Right lobe of liver (tissue), 6 donors: ENCODE measurements around the gene GMDS. TPM values are rescaled to one million over a fixed set of nuclear protein-coding genes. Genes with fewer than 3 reads are reported as not detected.

Experiments
- ATAC-seq, 4 donors: fragments of 200-7000 bp; cut with Tn5 transposase; one replicate each; pipeline ENCODE4 v1.9.1; 2020; ENCODE audit warnings: mild to moderate bottlenecking in 4 of 4, moderate library complexity in 4 of 4
- DNase-seq, 3 donors: peaks; one replicate each; pipeline ENCODE4 v3.0.0-alpha.2; 2020
- H3K27ac ChIP-seq, 3 donors: fragments of 200-600 bp; one replicate each; pipeline ENCODE4 v1.8.0; 2022
- H3K27me3 ChIP-seq, 2 donors: fragments of 200-600 bp; one replicate each; pipeline ENCODE4 v1.8.0; 2022
- H3K36me3 ChIP-seq, 4 donors: fragments of 200-600 bp; sonication (generic) in 1 of 4; one replicate each; pipeline versions ENCODE4 v1.5.1 to v1.8.0; 2017 to 2022; ENCODE audit warnings: control low read depth in 1 of 4
- H3K4me1 ChIP-seq, 4 donors: fragments of 200-600 bp; sonication (generic) in 1 of 4; one replicate each; pipeline versions ENCODE4 v1.5.1 to v1.8.0; 2017 to 2022; ENCODE audit warnings: control low read depth in 1 of 4
- H3K4me3 ChIP-seq, 3 donors: fragments of 200-600 bp; one replicate each; pipeline ENCODE4 v1.8.0; 2022
- H3K9me3 ChIP-seq, 4 donors: fragments of 200-600 bp; sonication (generic) in 1 of 4; one replicate each; pipeline versions ENCODE4 v1.5.1 to v1.8.0; 2017 to 2022; ENCODE audit warnings: control low read depth in 1 of 4
- POLR2A ChIP-seq: fragments of 450-650 bp; IDR thresholded peaks from one replicate; pipeline ENCODE4 v1.6.1; 2017; ENCODE audit warnings: antibody characterized with exemption, mild to moderate bottlenecking
- WGBS: methylation state at CpG from one replicate; pipeline ENCODE4 v1.1.6; 2018; ENCODE audit warnings: low coverage, low lambda C conversion rate; ENCODE audit not compliant: insufficient coverage; ENCODE audit errors: missing lambda C conversion rate; 5-methylcytosine and 5-hydroxymethylcytosine counted together
- intact Hi-C, 2 donors: fragments of 100-400 bp; cut with DNase I; formaldehyde crosslinking; loops; one replicate each; pipeline versions ENCODE4 v1.11.2 to v1.14.1; 2022
- total RNA-seq, 6 experiments: library from RNA; depleted of rRNA in 2 of 6; stranded (reverse); fragments of >200 nt in 2 of 6; fragmentation: NEBNext Ultra II Directional in 3 of 6; extraction: Animal tissue kit (Norgen Biotek cat#: 25700) in 3 of 6; gene quantifications; one replicate each; pipeline versions ENCODE4 v1.1.0 to v1.2.4, GENCODE V29; 2016 to 2023
- TF ChIP-seq, protein P1 (sequence below), 4 donors: fragments of 200-600 bp in 3 of 4; fragments of 450-650 bp in 1 of 4; IDR thresholded peaks; one replicate each; pipeline versions ENCODE4 v1.5.1 to v1.8.0; 2016 to 2022; ENCODE audit warnings: antibody characterized with exemption in 4 of 4, mild to moderate bottlenecking in 2 of 4
- donor health status: DM: no; HTN: yes; CAD: no.
- donor health status: DM: no; HTN: no; CAD: no.
- donor health status: DM: no; HTN: no; CAD: no.
- donor health status: DM: no; HTN: yes; CAD: no.
- donor health status: DM: no; HTN: yes; CAD: no.

Gene GMDS
- total RNA-seq, 6 experiments from 2014 or later, result 15.9 to 34.4 (median 23.4) TPM

DNA sequence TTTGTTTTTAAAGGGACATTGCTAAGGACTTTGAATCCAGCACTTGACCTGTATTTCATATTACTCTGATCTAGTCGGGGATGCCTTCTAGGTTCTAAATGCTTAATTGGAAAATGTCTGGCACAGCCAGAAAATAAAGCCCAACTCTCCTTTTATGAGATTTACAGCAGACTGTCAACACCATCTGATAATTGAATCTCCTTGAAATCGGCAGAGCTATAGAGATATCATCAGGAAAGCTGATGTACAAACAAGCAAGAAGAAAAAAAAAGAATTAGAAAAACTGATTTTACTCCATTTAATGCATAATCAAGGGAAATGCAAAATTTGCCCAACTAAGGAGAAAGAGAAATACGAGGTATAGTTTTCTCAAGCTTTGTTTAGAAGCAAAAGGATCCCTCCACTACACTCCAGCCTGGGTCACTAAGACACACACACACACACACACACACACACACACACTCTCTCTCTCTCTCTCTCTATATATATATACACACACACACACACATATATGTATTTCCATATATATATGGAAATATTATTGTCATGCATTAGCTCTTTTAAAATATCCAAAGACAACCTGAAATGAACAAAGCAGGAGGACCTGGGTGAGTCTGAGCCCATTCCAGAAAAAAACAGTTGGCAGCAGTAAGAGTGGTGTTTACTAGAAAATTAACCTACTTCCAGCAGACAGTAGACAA is 645.2 kb downstream of the GMDS start:
- Histone ChIP-seq H3K27me3 (peaks cover 7 to 34% of the 10 kb centered on the region in 2 donors), H3K36me3 (no peaks in the 10 kb centered on the region), H3K9me3 (no peaks in the 10 kb centered on the region), H3K4me1 (peaks cover 0 to 12% (median 4%) of the 10 kb centered on the region in 4 donors), H3K27ac (no peak overlapping the region), H3K4me3 (no peak overlapping the region)
- 39% methylated on average over 3 of the region's 3 CpGs for WGBS
- intact Hi-C loops, result loop anchor here (10.0 kb wide), 4 partner anchors 505 to 1035 kb away; no protein-coding TSS in a partner anchor
- DNase-seq (no peak), ATAC-seq (no peak)
- TF ChIP-seq, protein P1, sequence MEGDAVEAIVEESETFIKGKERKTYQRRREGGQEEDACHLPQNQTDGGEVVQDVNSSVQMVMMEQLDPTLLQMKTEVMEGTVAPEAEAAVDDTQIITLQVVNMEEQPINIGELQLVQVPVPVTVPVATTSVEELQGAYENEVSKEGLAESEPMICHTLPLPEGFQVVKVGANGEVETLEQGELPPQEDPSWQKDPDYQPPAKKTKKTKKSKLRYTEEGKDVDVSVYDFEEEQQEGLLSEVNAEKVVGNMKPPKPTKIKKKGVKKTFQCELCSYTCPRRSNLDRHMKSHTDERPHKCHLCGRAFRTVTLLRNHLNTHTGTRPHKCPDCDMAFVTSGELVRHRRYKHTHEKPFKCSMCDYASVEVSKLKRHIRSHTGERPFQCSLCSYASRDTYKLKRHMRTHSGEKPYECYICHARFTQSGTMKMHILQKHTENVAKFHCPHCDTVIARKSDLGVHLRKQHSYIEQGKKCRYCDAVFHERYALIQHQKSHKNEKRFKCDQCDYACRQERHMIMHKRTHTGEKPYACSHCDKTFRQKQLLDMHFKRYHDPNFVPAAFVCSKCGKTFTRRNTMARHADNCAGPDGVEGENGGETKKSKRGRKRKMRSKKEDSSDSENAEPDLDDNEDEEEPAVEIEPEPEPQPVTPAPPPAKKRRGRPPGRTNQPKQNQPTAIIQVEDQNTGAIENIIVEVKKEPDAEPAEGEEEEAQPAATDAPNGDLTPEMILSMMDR (IDR thresholded peaks at IDR 0.05), result no peak
- no peak for TF ChIP-seq POLR2A

DNA sequence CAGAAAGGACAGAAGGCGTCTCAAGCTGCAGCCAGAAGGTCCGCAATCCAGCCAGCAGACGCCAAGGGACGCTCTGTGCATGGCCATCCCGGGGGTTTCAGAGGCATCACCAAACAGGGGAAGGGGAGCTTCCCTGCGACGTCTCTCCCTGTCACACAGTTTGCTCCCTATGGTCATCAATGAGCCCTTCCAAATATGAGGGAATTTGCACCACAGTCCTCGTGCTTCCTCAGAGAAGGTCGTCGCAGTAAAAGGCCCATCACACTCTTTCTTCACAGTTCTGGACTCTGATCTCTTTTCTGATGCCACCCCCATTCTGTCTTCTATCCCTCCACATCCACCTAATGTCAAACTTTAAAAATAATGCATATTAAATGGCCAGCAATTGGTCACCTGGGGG is 645.9 kb downstream of the GMDS start:
- H3K4me3 ChIP-seq, result no peak overlapping the region
- no peaks in the 10 kb centered on the region for H3K9me3 ChIP-seq
- TF ChIP-seq, protein P1 (IDR thresholded peaks at IDR 0.05), result no peak
- TF ChIP-seq POLR2A, result no peak
- peaks cover 0 to 28% of the 10 kb centered on the region in 2 donors for H3K27me3 ChIP-seq
- H3K36me3 ChIP-seq, result no peaks in the 10 kb centered on the region
- ATAC-seq (no peak), DNase-seq (no peak)
- H3K4me1 ChIP-seq, result peaks cover 0 to 5% (median under 1%) of the 10 kb centered on the region in 4 donors
- 67% methylated on average over 1 of the region's 10 CpGs for WGBS
- no peak overlapping the region for H3K27ac ChIP-seq
- intact Hi-C loops, result no loop called here

DNA sequence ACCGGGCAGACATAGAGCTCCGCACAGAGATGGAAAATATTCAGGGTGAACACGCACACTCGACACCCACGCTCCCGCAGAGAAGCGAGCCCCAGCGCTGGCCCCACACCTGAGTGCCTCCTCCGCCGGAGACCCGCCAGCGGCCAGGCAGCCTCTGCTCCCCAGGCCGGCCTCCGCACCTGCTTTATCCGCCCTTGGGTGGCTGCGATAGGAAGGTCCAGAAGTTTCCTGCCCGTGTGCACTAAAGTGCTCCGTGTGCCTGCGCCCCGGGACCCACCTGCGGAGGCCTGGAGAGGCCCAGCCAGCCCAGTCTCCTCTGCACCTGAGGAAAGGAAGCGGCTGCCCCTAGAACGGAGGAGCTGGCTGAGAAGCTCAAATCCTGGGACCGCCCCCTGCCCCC is 646.5 kb downstream of the GMDS start:
- ATAC-seq (no peak), DNase-seq (no peak)
- no peak overlapping the region for H3K4me3 ChIP-seq
- H3K27ac ChIP-seq, result no peak overlapping the region
- H3K36me3 ChIP-seq, result no peaks in the 10 kb centered on the region
- WGBS, result 93% methylated on average over 8 of the region's 24 CpGs
- intact Hi-C loops, result no loop called here
- no peaks in the 10 kb centered on the region for H3K9me3 ChIP-seq
- TF ChIP-seq, protein P1 (IDR thresholded peaks at IDR 0.05), result no peak
- no peak for TF ChIP-seq POLR2A
- H3K27me3 ChIP-seq, result peaks cover 0 to 24% of the 10 kb centered on the region in 2 donors
- no peaks in the 10 kb centered on the region for H3K4me1 ChIP-seq

DNA sequence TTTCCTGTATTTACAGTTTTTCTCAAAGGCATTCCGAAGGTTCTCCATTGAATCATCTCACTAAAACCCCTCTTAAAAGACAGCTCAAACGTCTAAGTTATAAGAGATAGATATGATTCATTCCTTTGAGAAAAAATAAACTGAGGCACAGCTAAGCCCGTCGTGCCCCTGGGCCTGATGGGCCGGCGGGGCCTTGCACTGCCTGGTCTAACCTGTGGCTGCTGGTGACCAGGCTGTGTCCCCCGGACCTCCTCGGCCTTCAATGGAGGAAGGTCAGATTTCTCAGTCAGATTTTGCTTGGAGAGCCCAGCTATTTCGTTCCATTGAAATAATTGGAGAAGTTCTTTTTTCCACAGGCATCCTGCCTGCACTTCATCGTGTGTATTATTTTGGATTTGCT is 647.0 kb downstream of the GMDS start:
- WGBS, result 63% methylated on average over 7 of the region's 10 CpGs
- no peaks in the 10 kb centered on the region for H3K4me1 ChIP-seq
- H3K27ac ChIP-seq, result no peak overlapping the region
- H3K9me3 ChIP-seq, result no peaks in the 10 kb centered on the region
- TF ChIP-seq POLR2A, result no peak
- TF ChIP-seq, protein P1 (IDR thresholded peaks at IDR 0.05), result no peak
- ATAC-seq (no peak), DNase-seq (no peak)
- peaks cover 0 to 24% of the 10 kb centered on the region in 2 donors for H3K27me3 ChIP-seq
- no peaks in the 10 kb centered on the region for H3K36me3 ChIP-seq
- no peak overlapping the region for H3K4me3 ChIP-seq
- intact Hi-C loops, result no loop called here
